HFF-Myc (cell line): ENCODE data around the gene PLEKHG1.

Source experiments
- DNase-seq: peaks from one replicate; pipeline ENCODE4 v3.0.0-alpha.2; 2011; ENCODE audit warnings: low read depth; ENCODE audit errors: extremely low read depth
- H3K4me3 ChIP-seq: replicated peaks from 2 replicates; pipeline ENCODE4 v1.5.1; 2011; ENCODE audit warnings: low read depth, mild to moderate bottlenecking, control low read depth, low read length
- TF ChIP-seq, protein P1 (sequence below): IDR thresholded peaks from 2 replicates; pipeline ENCODE4 v1.5.1; 2012; ENCODE audit warnings: mild to moderate bottlenecking, low read depth, low read length, control low read depth; ENCODE audit errors: missing control alignments

Gene PLEKHG1

DNA sequence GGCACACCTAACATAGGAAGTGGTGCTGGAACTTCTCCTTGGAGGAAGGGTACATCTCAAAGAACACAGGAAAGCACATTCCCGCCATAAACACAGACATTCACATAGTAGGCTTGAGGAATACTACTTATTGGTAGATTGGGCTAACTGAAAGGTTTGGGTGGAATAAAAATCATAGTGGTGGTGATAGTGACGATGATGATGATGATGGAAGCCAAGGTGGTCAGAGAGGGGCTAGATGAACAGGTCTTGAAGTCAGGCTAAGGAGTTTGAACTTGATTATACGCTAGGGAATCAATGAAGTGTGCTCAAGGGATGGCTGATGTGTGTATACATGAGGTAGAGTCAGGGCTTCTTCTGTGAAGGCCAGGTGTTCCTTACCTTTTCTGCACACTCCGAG lies 12.0 kb upstream of the PLEKHG1 start:
- no peak overlapping the region for H3K4me3 ChIP-seq
- no peak for DNase-seq

DNA sequence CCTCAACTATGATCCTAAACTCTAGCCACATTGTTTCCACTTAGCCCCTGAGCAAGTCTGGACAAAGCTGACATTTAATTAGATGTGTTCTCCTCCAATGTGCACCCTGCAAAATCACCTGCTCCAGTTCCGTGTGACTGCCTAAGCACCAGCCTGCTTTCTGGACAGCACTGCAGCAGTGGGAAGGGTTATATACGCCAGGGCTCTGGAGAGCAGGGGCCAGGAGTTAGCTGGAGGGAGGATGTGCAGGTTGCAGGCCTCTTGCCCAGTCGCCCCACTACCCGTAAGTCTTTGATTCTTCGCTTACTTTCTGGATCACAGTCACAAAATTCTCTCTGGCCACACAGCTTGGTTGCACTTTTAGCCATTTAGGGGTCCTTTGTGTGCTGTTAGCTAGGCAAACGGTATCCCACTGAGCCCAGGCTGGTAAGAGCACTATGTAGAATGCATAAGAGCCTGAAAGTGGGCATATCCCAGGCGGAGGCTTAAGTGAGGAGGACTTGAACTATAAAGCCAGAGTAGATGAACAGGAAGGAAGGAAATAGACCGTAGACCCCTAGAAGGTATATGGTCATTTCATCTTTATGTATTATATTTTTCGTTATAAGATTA lies 10.7 kb upstream of the PLEKHG1 start:
- TF ChIP-seq, protein P1, sequence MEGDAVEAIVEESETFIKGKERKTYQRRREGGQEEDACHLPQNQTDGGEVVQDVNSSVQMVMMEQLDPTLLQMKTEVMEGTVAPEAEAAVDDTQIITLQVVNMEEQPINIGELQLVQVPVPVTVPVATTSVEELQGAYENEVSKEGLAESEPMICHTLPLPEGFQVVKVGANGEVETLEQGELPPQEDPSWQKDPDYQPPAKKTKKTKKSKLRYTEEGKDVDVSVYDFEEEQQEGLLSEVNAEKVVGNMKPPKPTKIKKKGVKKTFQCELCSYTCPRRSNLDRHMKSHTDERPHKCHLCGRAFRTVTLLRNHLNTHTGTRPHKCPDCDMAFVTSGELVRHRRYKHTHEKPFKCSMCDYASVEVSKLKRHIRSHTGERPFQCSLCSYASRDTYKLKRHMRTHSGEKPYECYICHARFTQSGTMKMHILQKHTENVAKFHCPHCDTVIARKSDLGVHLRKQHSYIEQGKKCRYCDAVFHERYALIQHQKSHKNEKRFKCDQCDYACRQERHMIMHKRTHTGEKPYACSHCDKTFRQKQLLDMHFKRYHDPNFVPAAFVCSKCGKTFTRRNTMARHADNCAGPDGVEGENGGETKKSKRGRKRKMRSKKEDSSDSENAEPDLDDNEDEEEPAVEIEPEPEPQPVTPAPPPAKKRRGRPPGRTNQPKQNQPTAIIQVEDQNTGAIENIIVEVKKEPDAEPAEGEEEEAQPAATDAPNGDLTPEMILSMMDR = no peak
- no peak for DNase-seq
- no peak overlapping the region for H3K4me3 ChIP-seq

More for the DNA sequence above, 12.0 kb upstream of the PLEKHG1 start:
- TF ChIP-seq, protein P1 = no peak

DNA sequence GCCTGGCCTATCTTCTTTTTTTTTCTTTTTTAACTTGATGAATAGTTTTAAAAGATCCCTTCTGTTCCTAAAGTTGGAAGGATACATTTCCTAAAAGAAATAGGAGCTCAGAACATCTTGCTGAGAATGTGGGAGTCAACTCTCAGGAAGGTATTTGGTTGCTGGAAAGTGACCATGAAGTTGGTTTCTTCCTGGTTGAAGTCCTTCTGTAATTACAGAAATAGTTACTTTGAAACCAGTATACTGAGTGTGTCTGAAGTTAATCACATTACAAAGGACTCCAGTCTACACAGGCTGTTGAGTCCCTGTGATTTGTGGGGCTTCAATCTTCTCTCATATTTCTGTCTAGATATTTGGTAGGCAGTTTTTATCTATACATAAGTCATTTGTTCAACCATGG lies 9.8 kb upstream of the PLEKHG1 start:
- no peak for DNase-seq
- TF ChIP-seq, protein P1 = no peak
- no peak overlapping the region for H3K4me3 ChIP-seq

DNA sequence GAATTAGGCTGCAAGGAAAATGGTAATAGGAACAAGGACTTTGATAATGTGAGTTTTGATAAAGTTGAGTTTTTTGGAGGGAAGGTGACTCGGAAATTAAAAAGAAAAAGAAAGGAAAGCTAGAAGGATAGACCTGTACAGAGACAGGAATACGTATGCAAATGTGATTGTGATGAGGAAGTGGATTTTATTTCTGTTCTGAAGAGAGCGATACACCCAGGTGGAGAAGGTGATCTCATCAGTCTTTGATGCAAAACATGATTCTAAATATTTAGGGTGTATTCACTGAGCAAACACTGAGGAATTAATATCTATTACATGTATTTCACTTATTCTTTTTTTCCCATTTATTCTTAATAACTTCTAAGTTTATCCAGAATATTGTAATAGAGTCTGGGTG lies 9.2 kb upstream of the PLEKHG1 start:
- no peak for DNase-seq
- no peak overlapping the region for H3K4me3 ChIP-seq
- TF ChIP-seq, protein P1 = no peak

DNA sequence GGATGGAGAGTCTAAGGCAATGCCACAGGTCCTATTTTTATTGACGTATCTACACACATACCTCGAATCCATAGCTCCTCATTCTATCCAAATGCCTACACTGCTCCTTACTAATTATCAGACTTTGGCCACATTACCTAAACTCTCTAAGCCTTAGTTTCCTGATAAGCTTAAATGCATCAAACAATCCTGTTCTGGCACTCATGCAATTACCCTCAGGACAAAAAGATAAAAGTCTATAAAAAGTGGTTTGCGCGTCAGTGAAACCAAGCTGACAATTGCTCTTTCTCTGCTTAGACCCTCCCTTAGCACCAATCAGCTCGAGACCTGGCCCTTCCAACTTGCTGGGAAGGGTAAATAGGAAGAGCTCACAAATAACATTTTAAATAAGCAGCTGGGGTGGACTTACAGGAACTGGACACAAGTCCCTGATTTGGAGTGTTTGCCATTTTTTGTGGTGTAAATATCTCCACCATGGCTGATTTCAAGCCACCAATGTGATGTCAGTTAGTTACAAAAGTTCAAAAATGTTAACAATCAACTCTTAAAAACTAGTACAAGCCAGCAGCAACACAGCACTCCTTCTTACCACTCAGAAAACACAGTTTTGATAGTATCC lies 7.2 kb upstream of the PLEKHG1 start:
- TF ChIP-seq, protein P1 = no peak
- DNase-seq = no peak
- H3K4me3 ChIP-seq = no peak overlapping the region

GRCh38 chr6:150593119-150593518 lies 6.6 kb upstream of the PLEKHG1 start:
- H3K4me3 ChIP-seq = no peak overlapping the region
- no peak for DNase-seq
- TF ChIP-seq, protein P1 = no peak
